Measurements from ENCODE around the gene DNMT3B. TPM values are rescaled to one million over a fixed set of nuclear protein-coding genes. Genes with fewer than 3 reads are reported as not detected.

DNMT3B gene
- polyA plus RNA-seq, 3 donors: 0.39 to 0.44 TPM; not detected in 1

- Mint-ChIP-seq H3K4me3 (no peak overlapping the region), H3K27me3 (ENCODE audit: low read depth in 3 of 3) (peaks cover 0 to 1% (median 0%) of the 10 kb centered on the region in 3 donors), H3K9me3 (peaks cover 0 to 2% (median 0%) of the 10 kb centered on the region in 7 donors), H3K4me1 (no peaks in the 10 kb centered on the region), H3K27ac (no peak overlapping the region), H3K36me3 (peaks cover 82 to 96% of the 10 kb centered on the region in 2 donors)
- no peak for TF ChIP-seq CTCF (IDR thresholded peaks at IDR 0.05)
- Histone ChIP-seq H2AFZ (ENCODE audit: insufficient read depth, low read depth, low read length, poor library complexity, severe bottlenecking) (no peak overlapping the region), H3K4me3 (replicated peaks in 1 of 3; ENCODE audit: low read depth in 2 of 3, low read length in 3 of 3) (no peak overlapping the region), H3K9ac (ENCODE audit: insufficient read depth, low read length, poor library complexity, severe bottlenecking) (no peak overlapping the region), H3K27ac (ENCODE audit: low read depth in 1 of 2, low read length in 2 of 2) (no peak overlapping the region), H3K27me3 (ENCODE audit: control insufficient read depth in 2 of 2, insufficient read depth in 2 of 2, low read length in 2 of 2) (no peaks in the 10 kb centered on the region), H3K79me2 (ENCODE audit: insufficient read depth, low read length) (peaks cover 44% of the 10 kb centered on the region), H3K4me1 (ENCODE audit: control insufficient read depth in 1 of 2, insufficient read depth in 2 of 2, low read length in 2 of 2) (no peaks in the 10 kb centered on the region), H4K20me1 (ENCODE audit: insufficient read depth, low read length) (peaks cover 74% of the 10 kb centered on the region), H3K9me3 (replicated peaks in 1 of 2; ENCODE audit: control insufficient read depth in 1 of 2, insufficient read depth in 1 of 2, low read length in 2 of 2) (no peaks in the 10 kb centered on the region), H3K4me2 (replicated peaks; ENCODE audit: extremely low read depth, low read length, poor library complexity, severe bottlenecking) (no peak overlapping the region), H3K36me3 (replicated peaks in 1 of 2; ENCODE audit: control insufficient read depth in 1 of 2, insufficient read depth in 2 of 2, low read length in 2 of 2) (peaks cover 82 to 97% of the 10 kb centered on the region in 2 donors)
- WGBS (ENCODE audit: insufficient coverage): 90% methylated on average over 2 of the region's 2 CpGs
- DNase-seq: no peak
- intact Hi-C loops (cut with micrococcal nuclease): no loop called here
Observed at GRCh38 chr20:32845786-32846185, 83.6 kb downstream of the DNMT3B start.

GRCh38 chr20:32846852-32847251 is 84.7 kb downstream of the DNMT3B start:
- intact Hi-C loops (cut with micrococcal nuclease): no loop called here
- no peak overlapping the region for H3K27ac Mint-ChIP-seq
- peaks cover 0 to 1% (median 0%) of the 10 kb centered on the region in 3 donors for H3K27me3 Mint-ChIP-seq (ENCODE audit: low read depth in 3 of 3)
- no peaks in the 10 kb centered on the region for H3K9me3 ChIP-seq (replicated peaks in 1 of 2; ENCODE audit: control insufficient read depth in 1 of 2, insufficient read depth in 1 of 2, low read length in 2 of 2)
- peaks cover 44% of the 10 kb centered on the region for H3K79me2 ChIP-seq (ENCODE audit: insufficient read depth, low read length)
- no peak overlapping the region for H3K4me2 ChIP-seq (replicated peaks; ENCODE audit: extremely low read depth, low read length, poor library complexity, severe bottlenecking)
- H3K4me3 ChIP-seq (replicated peaks in 1 of 3; ENCODE audit: low read depth in 2 of 3, low read length in 3 of 3): no peak overlapping the region
- H3K27me3 ChIP-seq (ENCODE audit: control insufficient read depth in 2 of 2, insufficient read depth in 2 of 2, low read length in 2 of 2): no peaks in the 10 kb centered on the region
- DNase-seq: no peak
- H3K4me3 Mint-ChIP-seq: no peak overlapping the region
- no peak overlapping the region for H3K27ac ChIP-seq (ENCODE audit: low read depth in 1 of 2, low read length in 2 of 2)
- TF ChIP-seq CTCF (IDR thresholded peaks at IDR 0.05): no peak
- H3K36me3 Mint-ChIP-seq: peaks cover 82 to 96% of the 10 kb centered on the region in 2 donors
- no peaks in the 10 kb centered on the region for H3K4me1 Mint-ChIP-seq
- no peaks in the 10 kb centered on the region for H3K9me3 Mint-ChIP-seq
- H3K4me1 ChIP-seq (ENCODE audit: control insufficient read depth in 1 of 2, insufficient read depth in 2 of 2, low read length in 2 of 2): no peaks in the 10 kb centered on the region
- no peak overlapping the region for H3K9ac ChIP-seq (ENCODE audit: insufficient read depth, low read length, poor library complexity, severe bottlenecking)
- 100% methylated on average over 5 of the region's 5 CpGs for WGBS (ENCODE audit: insufficient coverage)
- H3K36me3 ChIP-seq (replicated peaks in 1 of 2; ENCODE audit: control insufficient read depth in 1 of 2, insufficient read depth in 2 of 2, low read length in 2 of 2): peaks cover 83 to 99% of the 10 kb centered on the region in 2 donors
- peaks cover 65% of the 10 kb centered on the region for H4K20me1 ChIP-seq (ENCODE audit: insufficient read depth, low read length)
- no peak overlapping the region for H2AFZ ChIP-seq (ENCODE audit: insufficient read depth, low read depth, low read length, poor library complexity, severe bottlenecking)
